Measurements from ENCODE around the gene ARMH1. TPM values are rescaled to one million over a fixed set of nuclear protein-coding genes. Genes with fewer than 3 reads are reported as not detected.

The ARMH1 gene
- total RNA-seq, 1 experiment from 2014 or later = 0.15 TPM

GRCh38 chr1:44688760-44689446 lies 14.4 kb downstream of the ARMH1 start:
- H2AFZ ChIP-seq (ENCODE audit: low read length) = no peak overlapping the region
- no peaks in the 10 kb centered on the region for H3K9me2 ChIP-seq (replicated peaks; ENCODE audit: low read length)
- BruUV-seq (replicated peaks) = no TSS peak
- peak; percentile 63 for DNase-seq
- H3K9me3 ChIP-seq (ENCODE audit: low read length) = no peaks in the 10 kb centered on the region
- no peak overlapping the region for H3K4me2 ChIP-seq (ENCODE audit: low read length)
- H3K36me3 ChIP-seq (ENCODE audit: low read depth, low read length) = no peaks in the 10 kb centered on the region
- intact Hi-C loops (cut with micrococcal nuclease) = no loop called here
- H3K9ac ChIP-seq (ENCODE audit: low read length) = no peak overlapping the region
- no peak for ATAC-seq
- no peak overlapping the region for H3K4me3 ChIP-seq (ENCODE audit: low read length)
- H3K27ac ChIP-seq (ENCODE audit: low read length) = no peak overlapping the region
- ChIA-PET POLR2A (ENCODE audit: unreplicated experiment) (interaction anchor here (0.6 kb wide), 1 partner anchor 12 kb away, joined by 3 read pairs; no protein-coding TSS in a partner anchor), CTCF (no interaction called here)
- H4K20me1 ChIP-seq (ENCODE audit: low read length) = no peaks in the 10 kb centered on the region
- no peaks in the 10 kb centered on the region for H3K27me3 ChIP-seq (ENCODE audit: low read length)
- TF ChIP-seq CTCF (conservative IDR thresholded peaks at IDR 0.05; ENCODE audit: low read depth, low read length) (no peak), EZH2 (IDR thresholded peaks at IDR 0.05; ENCODE audit: low read length, unreplicated experiment) (no peak), EZH2phosphoT487 (IDR thresholded peaks at IDR 0.05; ENCODE audit: borderline replicate concordance, low read length) (no peak)
- no peaks in the 10 kb centered on the region for H3F3A ChIP-seq (ENCODE audit: low read length, unreplicated experiment)
- H3K4me1 ChIP-seq (ENCODE audit: insufficient read depth, low read length) = peaks cover 9% of the 10 kb centered on the region; the same call in 1 of the 2 replicates
- no peaks in the 10 kb centered on the region for H3K79me2 ChIP-seq (ENCODE audit: low read length)

- Histone ChIP-seq H3K9me2 (replicated peaks; ENCODE audit: low read length) (no peaks in the 10 kb centered on the region), H3K4me2 (ENCODE audit: low read length) (no peak overlapping the region), H3K36me3 (ENCODE audit: low read depth, low read length) (no peaks in the 10 kb centered on the region), H3K4me1 (ENCODE audit: insufficient read depth, low read length) (peaks cover 9% of the 10 kb centered on the region; the same call in 1 of the 2 replicates), H3K79me2 (ENCODE audit: low read length) (no peaks in the 10 kb centered on the region), H3K9me3 (ENCODE audit: low read length) (no peaks in the 10 kb centered on the region), H3K27ac (ENCODE audit: low read length) (no peak overlapping the region), H3K9ac (ENCODE audit: low read length) (no peak overlapping the region), H3K27me3 (ENCODE audit: low read length) (no peaks in the 10 kb centered on the region), H3K4me3 (ENCODE audit: low read length) (no peak overlapping the region), H2AFZ (ENCODE audit: low read length) (no peak overlapping the region), H3F3A (ENCODE audit: low read length, unreplicated experiment) (no peaks in the 10 kb centered on the region), H4K20me1 (ENCODE audit: low read length) (no peaks in the 10 kb centered on the region)
- TF ChIP-seq EZH2 (IDR thresholded peaks at IDR 0.05; ENCODE audit: low read length, unreplicated experiment) = no peak
- TF ChIP-seq EZH2phosphoT487 (IDR thresholded peaks at IDR 0.05; ENCODE audit: borderline replicate concordance, low read length) = no peak
- TF ChIP-seq CTCF (conservative IDR thresholded peaks at IDR 0.05; ENCODE audit: low read depth, low read length) = no peak
- POLR2A ChIA-PET (ENCODE audit: unreplicated experiment) = interaction anchor here (0.6 kb wide), 1 partner anchor 13 kb away, joined by 3 read pairs; no protein-coding TSS in a partner anchor
- ATAC-seq (no peak), DNase-seq (no peak)
- CTCF ChIA-PET = no interaction called here
- intact Hi-C loops (cut with micrococcal nuclease) = no loop called here
- no TSS peak for BruUV-seq (replicated peaks)
Observed at GRCh38 chr1:44689447-44689765, 14.9 kb downstream of the ARMH1 start.

- DNase-seq = peak; percentile 26
- no peak overlapping the region for H3K4me3 ChIP-seq (ENCODE audit: low read length)
- H3K4me2 ChIP-seq (ENCODE audit: low read length) = no peak overlapping the region
- H3F3A ChIP-seq (ENCODE audit: low read length, unreplicated experiment) = no peaks in the 10 kb centered on the region
- H3K36me3 ChIP-seq (ENCODE audit: low read depth, low read length) = no peaks in the 10 kb centered on the region
- ATAC-seq = no peak; the same call in 1 of the 2 replicates
- ChIA-PET POLR2A (ENCODE audit: unreplicated experiment) (no interaction called here), CTCF (no interaction called here)
- TF ChIP-seq EZH2phosphoT487 (IDR thresholded peaks at IDR 0.05; ENCODE audit: borderline replicate concordance, low read length) = no peak
- TF ChIP-seq CTCF (conservative IDR thresholded peaks at IDR 0.05; ENCODE audit: low read depth, low read length) = no peak
- no peak for TF ChIP-seq EZH2 (IDR thresholded peaks at IDR 0.05; ENCODE audit: low read length, unreplicated experiment)
- no peaks in the 10 kb centered on the region for H4K20me1 ChIP-seq (ENCODE audit: low read length)
- intact Hi-C loops (cut with micrococcal nuclease) = no loop called here
- no peak overlapping the region for H2AFZ ChIP-seq (ENCODE audit: low read length)
- no peaks in the 10 kb centered on the region for H3K9me3 ChIP-seq (ENCODE audit: low read length)
- no peaks in the 10 kb centered on the region for H3K27me3 ChIP-seq (ENCODE audit: low read length)
- peaks cover 14% of the 10 kb centered on the region; the same call in 1 of the 2 replicates for H3K4me1 ChIP-seq (ENCODE audit: insufficient read depth, low read length)
- no peaks in the 10 kb centered on the region for H3K79me2 ChIP-seq (ENCODE audit: low read length)
- no peaks in the 10 kb centered on the region for H3K9me2 ChIP-seq (replicated peaks; ENCODE audit: low read length)
- no peak overlapping the region for H3K9ac ChIP-seq (ENCODE audit: low read length)
- H3K27ac ChIP-seq (ENCODE audit: low read length) = no peak overlapping the region
- BruUV-seq (replicated peaks) = no TSS peak
Observed at GRCh38 chr1:44693159-44693558, 18.6 kb downstream of the ARMH1 start.

Measured in PC-3 (cell line).